ENCODE measurements around the gene PRKG1. TPM values are rescaled to one million over a fixed set of nuclear protein-coding genes. Genes with fewer than 3 reads are reported as not detected.

PRKG1 gene
- total RNA-seq, 6 experiments from 2014 or later = 1.1 to 2.0 (median 1.3) TPM

GRCh38 chr10:51188008-51188407 is 113.7 kb downstream of the PRKG1 start:
- TF ChIP-seq, protein P1, sequence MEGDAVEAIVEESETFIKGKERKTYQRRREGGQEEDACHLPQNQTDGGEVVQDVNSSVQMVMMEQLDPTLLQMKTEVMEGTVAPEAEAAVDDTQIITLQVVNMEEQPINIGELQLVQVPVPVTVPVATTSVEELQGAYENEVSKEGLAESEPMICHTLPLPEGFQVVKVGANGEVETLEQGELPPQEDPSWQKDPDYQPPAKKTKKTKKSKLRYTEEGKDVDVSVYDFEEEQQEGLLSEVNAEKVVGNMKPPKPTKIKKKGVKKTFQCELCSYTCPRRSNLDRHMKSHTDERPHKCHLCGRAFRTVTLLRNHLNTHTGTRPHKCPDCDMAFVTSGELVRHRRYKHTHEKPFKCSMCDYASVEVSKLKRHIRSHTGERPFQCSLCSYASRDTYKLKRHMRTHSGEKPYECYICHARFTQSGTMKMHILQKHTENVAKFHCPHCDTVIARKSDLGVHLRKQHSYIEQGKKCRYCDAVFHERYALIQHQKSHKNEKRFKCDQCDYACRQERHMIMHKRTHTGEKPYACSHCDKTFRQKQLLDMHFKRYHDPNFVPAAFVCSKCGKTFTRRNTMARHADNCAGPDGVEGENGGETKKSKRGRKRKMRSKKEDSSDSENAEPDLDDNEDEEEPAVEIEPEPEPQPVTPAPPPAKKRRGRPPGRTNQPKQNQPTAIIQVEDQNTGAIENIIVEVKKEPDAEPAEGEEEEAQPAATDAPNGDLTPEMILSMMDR (IDR thresholded peaks at IDR 0.05) = no peak
- TF ChIP-seq POLR2A (IDR thresholded peaks at IDR 0.05) = no peak
- intact Hi-C loops (cut with DNase I) = no loop called here
- H3K27me3 ChIP-seq = no peaks in the 10 kb centered on the region
- DNase-seq = no peak
- no peak overlapping the region for H3K27ac ChIP-seq
- no peaks in the 10 kb centered on the region for H3K4me1 ChIP-seq
- WGBS (ENCODE audit: insufficient coverage, low coverage, low lambda C conversion rate, missing lambda C conversion rate) = 20% methylated on average over 2 of the region's 2 CpGs
- no peak for ATAC-seq
- H3K9me3 ChIP-seq = no peaks in the 10 kb centered on the region
- H3K4me3 ChIP-seq = no peak overlapping the region
- H3K36me3 ChIP-seq = no peaks in the 10 kb centered on the region

DNA sequence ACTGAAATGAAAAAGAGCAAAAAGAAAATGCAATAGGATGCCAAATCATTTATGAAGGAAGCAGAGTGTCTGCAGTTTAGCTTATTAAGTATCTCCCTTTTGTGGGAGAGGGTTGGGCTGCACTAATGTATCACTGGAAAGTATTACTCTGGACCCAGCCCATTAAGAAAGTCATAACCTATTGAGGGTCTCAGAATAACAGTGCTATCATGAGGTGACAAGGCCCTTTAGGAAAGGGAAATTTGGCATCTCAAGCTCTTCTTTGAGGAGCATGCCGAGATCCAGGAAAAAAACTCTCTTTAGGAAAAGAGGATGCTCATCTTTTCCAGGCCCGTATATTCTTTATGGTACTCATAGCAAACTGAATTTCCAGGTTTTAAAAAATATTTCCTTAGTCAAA is 114.6 kb downstream of the PRKG1 start:
- intact Hi-C loops (cut with DNase I) = no loop called here
- TF ChIP-seq POLR2A (IDR thresholded peaks at IDR 0.05) = no peak
- TF ChIP-seq, protein P1 (IDR thresholded peaks at IDR 0.05) = no peak
- ATAC-seq (no peak), DNase-seq (no peak)
- Histone ChIP-seq H3K36me3 (no peaks in the 10 kb centered on the region), H3K4me3 (no peak overlapping the region), H3K27ac (no peak overlapping the region), H3K4me1 (no peaks in the 10 kb centered on the region), H3K9me3 (no peaks in the 10 kb centered on the region), H3K27me3 (no peaks in the 10 kb centered on the region)
- 60% methylated on average over 2 of the region's 2 CpGs for WGBS (ENCODE audit: insufficient coverage, low coverage, low lambda C conversion rate, missing lambda C conversion rate)

- Histone ChIP-seq H3K4me3 (no peak overlapping the region), H3K4me1 (no peaks in the 10 kb centered on the region), H3K27ac (no peak overlapping the region), H3K9me3 (no peaks in the 10 kb centered on the region), H3K36me3 (no peaks in the 10 kb centered on the region), H3K27me3 (no peaks in the 10 kb centered on the region)
- DNase-seq (no peak), ATAC-seq (no peak)
- 58% methylated on average over 1 of the region's 1 CpG for WGBS (ENCODE audit: insufficient coverage, low coverage, low lambda C conversion rate, missing lambda C conversion rate)
- no peak for TF ChIP-seq POLR2A (IDR thresholded peaks at IDR 0.05)
- TF ChIP-seq, protein P1 (IDR thresholded peaks at IDR 0.05) = no peak
- intact Hi-C loops (cut with DNase I) = no loop called here
Observed at GRCh38 chr10:51196508-51197175, 122.4 kb downstream of the PRKG1 start.

GRCh38 chr10:51198170-51198569 is 123.9 kb downstream of the PRKG1 start:
- no peaks in the 10 kb centered on the region for H3K9me3 ChIP-seq
- H3K27me3 ChIP-seq = no peaks in the 10 kb centered on the region
- DNase-seq = no peak
- H3K27ac ChIP-seq = no peak overlapping the region
- no peak overlapping the region for H3K4me3 ChIP-seq
- H3K36me3 ChIP-seq = no peaks in the 10 kb centered on the region
- no peak for TF ChIP-seq POLR2A (IDR thresholded peaks at IDR 0.05)
- TF ChIP-seq, protein P1 (IDR thresholded peaks at IDR 0.05) = no peak
- ATAC-seq = no peak
- WGBS (ENCODE audit: insufficient coverage, low coverage, low lambda C conversion rate, missing lambda C conversion rate) = 28% methylated on average over 3 of the region's 3 CpGs
- intact Hi-C loops (cut with DNase I) = no loop called here
- H3K4me1 ChIP-seq = no peaks in the 10 kb centered on the region
